Naive thymus-derived CD8-positive, alpha-beta T cell (primary cell): Measurements from ENCODE around the gene THEM4. TPM values are rescaled to one million over a fixed set of nuclear protein-coding genes. Genes with fewer than 3 reads are reported as not detected.
A peak's percentile ranks its signal among the peaks of the same experiment; 100 is the strongest.
"Not testable (repeated sequence)": the region's sequence is repeated elsewhere in the genome, so short reads cannot be mapped to it uniquely, and the experiment has no call there.

ENCODE experiments used
- ATAC-seq, 2 donors: fragments of 150-1000 bp; cut with Tn5 transposase in 1 of 2; sonication (Bioruptor Pico), chemical (Tn5 transposase) in 1 of 2; 1 replicate in 1 of 2; 2 replicates in 1 of 2; pipeline ENCODE4 v1.10.0; 2021; ENCODE audit warnings: mild to moderate bottlenecking in 2 of 2, moderate library complexity in 2 of 2
- POLR2A ChIA-PET: fragments of 350-600 bp; sonication (Branson Sonifier 250); formaldehyde crosslinking; loops from one replicate; lab custom pipeline; 2021; ENCODE audit warnings: antibody characterized with exemption; lab: Charles Lee
- DNase-seq, 10 donors: peaks; one replicate each; pipeline versions ENCODE4 v3.0.0 to v3.0.0-alpha.2; 2020 to 2022
- H3K27ac Mint-ChIP-seq, 10 donors: one replicate each; pipeline ENCODE4 v1.8.0; 2020 to 2022; ENCODE audit warnings: mild to moderate bottlenecking in 10 of 10, mixed read lengths in 10 of 10, moderate library complexity in 4 of 10, inconsistent platforms in 1 of 10
- H3K27me3 Mint-ChIP-seq, 5 donors: one replicate each; pipeline ENCODE4 v1.8.0; 2021 to 2022; ENCODE audit warnings: mixed read lengths in 5 of 5
- H3K36me3 Mint-ChIP-seq, 3 donors: one replicate each; pipeline ENCODE4 v1.8.0; 2020 to 2022; ENCODE audit warnings: mixed read lengths in 3 of 3, mild to moderate bottlenecking in 2 of 3, inconsistent platforms in 1 of 3
- H3K4me1 Mint-ChIP-seq, 4 donors: one replicate each; pipeline ENCODE4 v1.8.0; 2021 to 2022; ENCODE audit warnings: mixed read lengths in 4 of 4
- H3K4me3 Mint-ChIP-seq, 10 donors: one replicate each; pipeline ENCODE4 v1.8.0; 2020 to 2022; ENCODE audit warnings: mild to moderate bottlenecking in 10 of 10, mixed read lengths in 10 of 10, moderate library complexity in 6 of 10, inconsistent platforms in 1 of 10
- H3K9me3 Mint-ChIP-seq, 9 donors: one replicate each; pipeline ENCODE4 v1.8.0; 2020 to 2022; ENCODE audit warnings: mixed read lengths in 9 of 9, mild to moderate bottlenecking in 3 of 9, inconsistent platforms in 1 of 9, moderate library complexity in 1 of 9
- polyA plus RNA-seq, 3 donors: library from polyadenylated mRNA; unstranded; fragments of 300-500 nt; fragmentation: Illumina TruSeq; gene quantifications; one replicate each; pipeline ENCODE4 v1.2.3, GENCODE V29; 2021
- total RNA-seq, 8 experiments: library from RNA in 2 of 8; stranded (reverse) in 2 of 8; gene quantifications; one replicate each; pipeline ENCODE4 v1.2.3 and lab custom pipeline; 2021 to 2026

The THEM4 gene
- total and polyA plus RNA-seq, 5 experiments from 2014 or later = 82.2 to 166 (median 116) TPM

- H3K4me1 Mint-ChIP-seq = peaks cover 30 to 70% (median 62%) of the 10 kb centered on the region in 4 donors
- peak in 4 of 10 donors; percentile 8 to 21 (median 10) for DNase-seq
- peaks cover 0 to 39% (median 13%) of the 10 kb centered on the region in 9 donors for H3K9me3 Mint-ChIP-seq
- POLR2A ChIA-PET = interaction anchor here (0.7 to 8.1 kb wide), 13 partner anchors 10 to 448 kb away, joined by 3 to 189 read pairs (median 6); partner anchors contain the start of genes MRPL9, S100A10 and S100A11
- not testable (repeated sequence) for H3K27me3 Mint-ChIP-seq
- ATAC-seq = peak; percentile 24 to 50
- H3K27ac Mint-ChIP-seq = peak overlapping the region; percentile 54 to 98 (median 92)
- H3K4me3 Mint-ChIP-seq = peak overlapping the region; percentile 64 to 85 (median 78)
- peaks cover 8 to 35% (median 27%) of the 10 kb centered on the region in 3 donors for H3K36me3 Mint-ChIP-seq
Observed at GRCh38 chr1:151905443-151906323, 3.6 kb downstream of the THEM4 start.

GRCh38 chr1:151905070-151905442 is 4.3 kb downstream of the THEM4 start:
- POLR2A ChIA-PET = interaction anchor here (0.7 to 8.1 kb wide), 17 partner anchors 9 to 748 kb away, joined by 3 to 189 read pairs (median 4); partner anchors contain the start of genes MRPL9, S100A10 and S100A11
- Mint-ChIP-seq H3K36me3 (peaks cover 13 to 41% (median 31%) of the 10 kb centered on the region in 3 donors), H3K4me3 (peak overlapping the region; percentile 64 to 85 (median 78)), H3K4me1 (peaks cover 35 to 74% (median 66%) of the 10 kb centered on the region in 4 donors), H3K27me3 (no peaks in the 10 kb centered on the region), H3K27ac (peak overlapping the region; percentile 54 to 98 (median 92)), H3K9me3 (peaks cover 4 to 45% (median 18%) of the 10 kb centered on the region in 9 donors)
- ATAC-seq = peak; percentile 69 to 75
- DNase-seq = peak; percentile 20 to 80 (median 51)

- H3K4me3 Mint-ChIP-seq = peak overlapping the region in 1 of 10 donors; percentile 7
- peaks cover 6 to 52% (median 24%) of the 10 kb centered on the region in 9 donors for H3K9me3 Mint-ChIP-seq
- peaks cover 26 to 50% (median 40%) of the 10 kb centered on the region in 3 donors for H3K36me3 Mint-ChIP-seq
- DNase-seq = no peak
- peak overlapping the region in 6 of 10 donors; percentile 4 to 96 (median 42) for H3K27ac Mint-ChIP-seq
- no peak for ATAC-seq
- POLR2A ChIA-PET = interaction anchor here (0.7 kb wide), 1 partner anchor 80 kb away, joined by 3 read pairs; no protein-coding TSS in a partner anchor
- H3K27me3 Mint-ChIP-seq = no peaks in the 10 kb centered on the region
- peaks cover 46 to 83% (median 75%) of the 10 kb centered on the region in 4 donors for H3K4me1 Mint-ChIP-seq
Observed at GRCh38 chr1:151902858-151903257, 6.5 kb downstream of the THEM4 start.

- POLR2A ChIA-PET = interaction anchor here (11.8 kb wide), 1 partner anchor 8 kb away, joined by 189 read pairs; the partner anchor contains the start of gene THEM4
- not testable (repeated sequence) for H3K27me3 Mint-ChIP-seq, ATAC-seq, DNase-seq
- Mint-ChIP-seq H3K27ac (peak overlapping the region in 8 of 10 donors; percentile 29 to 97 (median 76)), H3K4me1 (peaks cover 55 to 82% (median 80%) of the 10 kb centered on the region in 4 donors), H3K4me3 (peak overlapping the region in 4 of 10 donors; percentile 28 to 77 (median 46)), H3K9me3 (peaks cover 6 to 46% (median 24%) of the 10 kb centered on the region in 9 donors), H3K36me3 (peaks cover 18 to 37% (median 37%) of the 10 kb centered on the region in 3 donors)
Observed at GRCh38 chr1:151900804-151901203, 8.5 kb downstream of the THEM4 start.

GRCh38 chr1:151898519-151898991 is 10.8 kb downstream of the THEM4 start:
- no peaks in the 10 kb centered on the region for H3K27me3 Mint-ChIP-seq
- ATAC-seq (peak; percentile 88 to 94), DNase-seq (peak; percentile 10 to 84 (median 64))
- H3K36me3 Mint-ChIP-seq = peaks cover 25 to 55% (median 46%) of the 10 kb centered on the region in 3 donors
- peaks cover 44 to 73% (median 67%) of the 10 kb centered on the region in 4 donors for H3K4me1 Mint-ChIP-seq
- POLR2A ChIA-PET = interaction anchor here (0.7 to 11.8 kb wide), 13 partner anchors 10 to 149 kb away, joined by 3 to 189 read pairs (median 5); partner anchors contain the start of genes MRPL9, S100A10 and THEM4
- H3K27ac Mint-ChIP-seq = peak overlapping the region; percentile 93 to 98 (median 96)
- H3K4me3 Mint-ChIP-seq = peak overlapping the region; percentile 71 to 87 (median 80)
- peaks cover 6 to 41% (median 24%) of the 10 kb centered on the region in 9 donors for H3K9me3 Mint-ChIP-seq

- Mint-ChIP-seq H3K36me3 (peaks cover 27 to 58% (median 50%) of the 10 kb centered on the region in 3 donors), H3K4me3 (peak overlapping the region; percentile 71 to 87 (median 80)), H3K27me3 (no peaks in the 10 kb centered on the region), H3K4me1 (peaks cover 42 to 73% (median 68%) of the 10 kb centered on the region in 4 donors), H3K9me3 (peaks cover 6 to 41% (median 21%) of the 10 kb centered on the region in 9 donors), H3K27ac (peak overlapping the region; percentile 93 to 98 (median 96))
- POLR2A ChIA-PET = interaction anchor here (0.7 to 11.8 kb wide), 13 partner anchors 10 to 149 kb away, joined by 3 to 189 read pairs (median 4); partner anchors contain the start of genes C2CD4D, MRPL9, S100A10 and THEM4
- DNase-seq = peak in 2 of 10 donors; percentile 2 to 11
- ATAC-seq = peak; percentile 6 to 17
Observed at GRCh38 chr1:151897991-151898431, 11.3 kb downstream of the THEM4 start.

- Mint-ChIP-seq H3K27ac (peak overlapping the region in 9 of 10 donors; percentile 40 to 95 (median 62)), H3K27me3 (no peaks in the 10 kb centered on the region), H3K36me3 (peaks cover 14 to 67% (median 44%) of the 10 kb centered on the region in 3 donors), H3K4me1 (peaks cover 35 to 63% (median 62%) of the 10 kb centered on the region in 4 donors), H3K4me3 (peak overlapping the region in 1 of 10 donors; percentile 24), H3K9me3 (no peaks in the 10 kb centered on the region)
- ATAC-seq (no peak), DNase-seq (no peak)
- POLR2A ChIA-PET = interaction anchor here (11.8 kb wide), 1 partner anchor 15 kb away, joined by 189 read pairs; the partner anchor contains the start of gene THEM4
Observed at GRCh38 chr1:151893176-151893924, 16.0 kb downstream of the THEM4 start.

GRCh38 chr1:151892190-151892589 is 17.1 kb downstream of the THEM4 start:
- Mint-ChIP-seq H3K4me1 (peaks cover 26 to 51% (median 50%) of the 10 kb centered on the region in 4 donors), H3K4me3 (peak overlapping the region in 2 of 10 donors; percentile 1 to 8)

GRCh38 chr1:151891512-151891911 is 17.8 kb downstream of the THEM4 start:
- no peaks in the 10 kb centered on the region for H3K27me3 Mint-ChIP-seq

More at GRCh38 chr1:151892190-151892589, 17.1 kb downstream of the THEM4 start:
- DNase-seq (no peak), ATAC-seq (no peak)
- no peaks in the 10 kb centered on the region for H3K27me3 Mint-ChIP-seq
- peak overlapping the region; percentile 52 to 92 (median 88) for H3K27ac Mint-ChIP-seq
- H3K9me3 Mint-ChIP-seq = no peaks in the 10 kb centered on the region
- H3K36me3 Mint-ChIP-seq = peaks cover 19 to 77% (median 48%) of the 10 kb centered on the region in 3 donors
- POLR2A ChIA-PET = interaction anchor here (11.8 kb wide), 1 partner anchor 16 kb away, joined by 189 read pairs; the partner anchor contains the start of gene THEM4

GRCh38 chr1:151888972-151889570 is 20.2 kb downstream of the THEM4 start:
- Mint-ChIP-seq H3K4me1 (peaks cover 16 to 34% (median 31%) of the 10 kb centered on the region in 4 donors), H3K36me3 (peaks cover 14 to 74% (median 42%) of the 10 kb centered on the region in 3 donors), H3K4me3 (no peak overlapping the region), H3K27me3 (no peaks in the 10 kb centered on the region), H3K9me3 (no peaks in the 10 kb centered on the region), H3K27ac (peak overlapping the region in 6 of 10 donors; percentile 8 to 78 (median 44))
- POLR2A ChIA-PET = interaction anchor here (1.5 to 2.9 kb wide), 3 partner anchors 9 to 20 kb away, joined by 7 to 10 read pairs (median 8); partner anchors contain the start of gene THEM4
- ATAC-seq (peak; percentile 52 to 56), DNase-seq (peak in 3 of 10 donors; percentile 32 to 48 (median 41))

More at GRCh38 chr1:151891512-151891911, 17.8 kb downstream of the THEM4 start:
- Mint-ChIP-seq H3K4me3 (peak overlapping the region in 5 of 10 donors; percentile 2 to 65 (median 16)), H3K9me3 (no peaks in the 10 kb centered on the region), H3K36me3 (peaks cover 19 to 81% (median 52%) of the 10 kb centered on the region in 3 donors), H3K27ac (peak overlapping the region; percentile 52 to 92 (median 85)), H3K4me1 (peaks cover 22 to 45% (median 43%) of the 10 kb centered on the region in 4 donors)
- DNase-seq (peak in 2 of 10 donors; percentile 7 to 19), ATAC-seq (peak; percentile 40 to 71)
- POLR2A ChIA-PET = interaction anchor here (11.8 kb wide), 1 partner anchor 17 kb away, joined by 189 read pairs; the partner anchor contains the start of gene THEM4
